ENCODE measurements around the gene CERS6. TPM values are rescaled to one million over a fixed set of nuclear protein-coding genes. Genes with fewer than 3 reads are reported as not detected.
A peak's percentile ranks its signal among the peaks of the same experiment; 100 is the strongest.

CERS6 gene
- total RNA-seq, 1 experiment from 2014 or later = 45.9 TPM

DNA sequence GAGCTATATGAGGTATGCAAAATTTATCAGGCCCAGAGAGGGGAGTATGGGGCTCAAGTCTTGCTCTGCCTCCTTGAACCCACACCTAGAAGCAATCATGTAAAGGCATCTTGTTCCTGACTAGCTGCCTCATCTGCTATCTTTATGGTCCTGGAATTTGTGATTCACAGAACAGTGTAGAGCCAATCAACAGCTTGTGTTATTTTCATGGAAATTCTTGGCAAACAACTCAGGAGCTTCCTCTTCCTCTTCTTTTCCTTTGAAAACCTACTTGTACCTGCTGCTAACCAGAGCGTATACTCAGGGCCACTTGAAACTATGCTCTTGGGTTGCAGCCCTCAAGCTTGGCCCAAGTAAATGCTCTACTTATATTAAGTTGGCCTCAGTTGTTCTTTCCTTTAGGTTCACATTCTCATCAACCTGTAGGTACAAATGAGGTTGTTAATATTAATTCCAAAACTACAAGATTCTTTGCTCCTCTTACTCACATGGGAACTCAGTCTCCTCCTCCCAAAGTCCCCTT lies 342.9 kb downstream of the CERS6 start:
- DNase-seq = no peak
- H3K27me3 Mint-ChIP-seq (ENCODE audit: unreplicated experiment) = no peaks in the 10 kb centered on the region
- CTCF ChIA-PET = interaction anchor here (0.6 kb wide), 1 partner anchor 179 kb away, joined by 3 read pairs; no protein-coding TSS in a partner anchor
- no peaks in the 10 kb centered on the region for H3K9me3 Mint-ChIP-seq (ENCODE audit: low read depth, unreplicated experiment)
- intact Hi-C loops (cut with micrococcal nuclease; ENCODE audit: unreplicated experiment) = no loop called here
- H3K27ac Mint-ChIP-seq (ENCODE audit: unreplicated experiment) = no peak overlapping the region
- H3K4me1 Mint-ChIP-seq (ENCODE audit: low read depth, unreplicated experiment) = peaks cover 46% of the 10 kb centered on the region
- no peak for TF ChIP-seq CTCF (IDR thresholded peaks at IDR 0.05; ENCODE audit: unreplicated experiment)
- H3K4me3 Mint-ChIP-seq (ENCODE audit: low read depth, unreplicated experiment) = no peak overlapping the region
- BruUV-seq (replicated peaks) = no TSS peak
- H3K36me3 Mint-ChIP-seq (ENCODE audit: insufficient read depth, unreplicated experiment) = peaks cover 11% of the 10 kb centered on the region

GRCh38 chr2:168801471-168801870 lies 345.4 kb downstream of the CERS6 start:
- no peaks in the 10 kb centered on the region for H3K9me3 Mint-ChIP-seq (ENCODE audit: low read depth, unreplicated experiment)
- DNase-seq = no peak
- no peaks in the 10 kb centered on the region for H3K27me3 Mint-ChIP-seq (ENCODE audit: unreplicated experiment)
- BruUV-seq (replicated peaks) = no TSS peak
- CTCF ChIA-PET = no interaction called here
- peak overlapping the region; percentile 65 for H3K27ac Mint-ChIP-seq (ENCODE audit: unreplicated experiment)
- peaks cover 49% of the 10 kb centered on the region for H3K4me1 Mint-ChIP-seq (ENCODE audit: low read depth, unreplicated experiment)
- no peak overlapping the region for H3K4me3 Mint-ChIP-seq (ENCODE audit: low read depth, unreplicated experiment)
- intact Hi-C loops (cut with micrococcal nuclease; ENCODE audit: unreplicated experiment) = no loop called here
- TF ChIP-seq CTCF (IDR thresholded peaks at IDR 0.05; ENCODE audit: unreplicated experiment) = no peak
- peaks cover 11% of the 10 kb centered on the region for H3K36me3 Mint-ChIP-seq (ENCODE audit: insufficient read depth, unreplicated experiment)

DNA sequence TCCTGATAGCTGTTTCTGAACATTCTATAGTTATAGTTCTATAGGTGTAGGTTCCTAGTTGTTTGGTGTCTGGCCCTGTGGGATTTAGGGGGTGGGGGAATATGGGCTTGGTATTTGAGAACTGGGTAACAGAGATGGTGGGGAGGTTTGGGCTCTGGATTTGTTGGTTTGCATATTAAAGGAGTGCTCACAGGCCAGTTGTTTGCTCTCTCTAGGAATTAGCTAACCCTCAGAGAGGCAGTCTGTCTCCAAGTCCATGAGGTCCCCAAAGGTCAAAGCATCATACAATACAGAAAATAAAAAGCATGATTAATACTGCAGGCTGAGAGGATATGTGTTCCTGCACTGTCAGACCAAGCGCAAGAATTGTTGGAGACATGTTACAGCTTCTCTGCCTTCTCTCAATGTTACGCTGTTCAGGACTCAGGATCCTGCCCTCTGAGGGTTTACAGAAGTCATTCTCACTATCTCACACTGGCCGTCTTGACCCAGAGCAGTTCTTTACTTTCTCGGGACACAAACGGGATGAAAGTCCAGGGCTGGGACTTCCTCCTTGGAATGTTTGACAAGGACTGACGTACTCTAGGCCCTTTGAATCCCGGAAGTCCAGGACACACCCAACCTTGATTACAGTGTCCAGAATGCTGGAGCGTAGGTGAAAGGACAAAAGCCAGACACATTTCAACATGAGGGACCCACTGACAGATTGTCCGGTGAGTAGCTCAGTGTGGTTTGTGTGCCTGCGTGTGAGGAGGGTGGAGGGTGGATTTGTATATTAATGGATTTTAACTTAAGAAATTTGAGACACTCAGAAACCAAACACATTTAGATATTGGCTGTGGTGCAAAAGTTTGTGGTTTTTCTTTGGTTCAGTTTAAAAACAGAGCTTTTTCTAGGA lies 346.1 kb downstream of the CERS6 start, which contains the start of gene NOSTRIN:
NOSTRIN (plus strand) TSS at position 677 of the 898 bp plus-strand sequence; CDS start at position 687, 10 bp downstream.
- no TSS peak for BruUV-seq (replicated peaks)
- peak within 1 kb of the TSS; percentile 68 for H3K4me3 Mint-ChIP-seq (ENCODE audit: low read depth, unreplicated experiment)
- intact Hi-C loops (cut with micrococcal nuclease; ENCODE audit: unreplicated experiment) = no loop called here

More for the DNA sequence above, 346.1 kb downstream of the CERS6 start, which contains the start of gene NOSTRIN:
- DNase-seq = peak; percentile 68
- peaks cover 49% of the 10 kb centered on the region for H3K4me1 Mint-ChIP-seq (ENCODE audit: low read depth, unreplicated experiment)
- TF ChIP-seq CTCF (IDR thresholded peaks at IDR 0.05; ENCODE audit: unreplicated experiment) = no peak
- peak within 1 kb of the TSS; percentile 65 for H3K27ac Mint-ChIP-seq (ENCODE audit: unreplicated experiment)
- H3K27me3 Mint-ChIP-seq (ENCODE audit: unreplicated experiment) = no peaks in the 10 kb centered on the region
- peaks cover 11% of the 10 kb centered on the region for H3K36me3 Mint-ChIP-seq (ENCODE audit: insufficient read depth, unreplicated experiment)
- no peaks in the 10 kb centered on the region for H3K9me3 Mint-ChIP-seq (ENCODE audit: low read depth, unreplicated experiment)
- CTCF ChIA-PET = interaction anchor here (1.2 kb wide), 1 partner anchor 17 kb away, joined by 3 read pairs; no protein-coding TSS in a partner anchor
